Gastrocnemius medialis (tissue), 4 donors: ENCODE results near the gene CDK2AP2.

Experiments used
- POLR2A ChIP-seq, 2 donors: fragments of 450-650 bp; IDR thresholded peaks; one replicate each; pipeline ENCODE4 v1.6.1; 2017; ENCODE audit warnings: antibody characterized with exemption in 2 of 2, mild to moderate bottlenecking in 2 of 2, moderate library complexity in 2 of 2
- TF ChIP-seq, protein P1 (sequence below), 5 experiments: fragments of 450-650 bp in 3 of 5; fragments of 200-600 bp in 2 of 5; sonication (generic) in 2 of 5; IDR thresholded peaks in 4 of 5; conservative IDR thresholded peaks in 1 of 5; 1 replicate in 4 of 5; 2 replicates in 1 of 5; pipeline ENCODE4 v1.5.1; 2016 to 2019; ENCODE audit warnings: antibody characterized with exemption in 5 of 5, mild to moderate bottlenecking in 3 of 5, moderate library complexity in 3 of 5

DNA sequence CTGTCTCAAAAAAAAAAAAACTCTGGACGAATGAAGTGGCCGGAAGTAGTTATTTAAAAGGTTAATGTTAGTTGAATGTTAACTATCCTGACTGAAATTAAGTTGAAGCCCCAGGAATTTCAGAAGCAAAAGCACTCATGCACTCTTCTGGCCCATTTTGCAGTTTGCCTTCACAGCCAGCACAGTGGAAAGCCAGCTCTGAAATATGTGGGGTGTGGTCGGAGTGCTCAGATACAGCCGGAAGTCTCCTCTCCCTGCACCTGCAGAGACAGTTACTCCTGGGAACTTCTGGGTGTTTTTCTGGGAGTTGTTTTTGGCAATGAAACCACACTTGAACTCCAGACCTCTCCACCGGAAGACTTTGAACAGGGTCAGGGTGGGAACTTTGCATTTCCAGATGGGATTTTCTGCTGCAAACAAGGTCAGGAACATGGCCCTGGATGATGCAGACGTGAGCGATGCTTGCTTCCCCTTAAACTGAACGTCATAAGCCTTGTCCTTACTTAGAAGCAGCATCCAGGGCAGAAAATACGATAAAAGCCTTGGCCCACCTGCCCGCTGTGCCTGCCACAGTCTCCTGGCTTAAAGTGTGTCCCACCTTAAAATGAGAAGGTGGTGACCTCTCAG is 36.8 kb upstream of the CDK2AP2 start:
- TF ChIP-seq, protein P1, sequence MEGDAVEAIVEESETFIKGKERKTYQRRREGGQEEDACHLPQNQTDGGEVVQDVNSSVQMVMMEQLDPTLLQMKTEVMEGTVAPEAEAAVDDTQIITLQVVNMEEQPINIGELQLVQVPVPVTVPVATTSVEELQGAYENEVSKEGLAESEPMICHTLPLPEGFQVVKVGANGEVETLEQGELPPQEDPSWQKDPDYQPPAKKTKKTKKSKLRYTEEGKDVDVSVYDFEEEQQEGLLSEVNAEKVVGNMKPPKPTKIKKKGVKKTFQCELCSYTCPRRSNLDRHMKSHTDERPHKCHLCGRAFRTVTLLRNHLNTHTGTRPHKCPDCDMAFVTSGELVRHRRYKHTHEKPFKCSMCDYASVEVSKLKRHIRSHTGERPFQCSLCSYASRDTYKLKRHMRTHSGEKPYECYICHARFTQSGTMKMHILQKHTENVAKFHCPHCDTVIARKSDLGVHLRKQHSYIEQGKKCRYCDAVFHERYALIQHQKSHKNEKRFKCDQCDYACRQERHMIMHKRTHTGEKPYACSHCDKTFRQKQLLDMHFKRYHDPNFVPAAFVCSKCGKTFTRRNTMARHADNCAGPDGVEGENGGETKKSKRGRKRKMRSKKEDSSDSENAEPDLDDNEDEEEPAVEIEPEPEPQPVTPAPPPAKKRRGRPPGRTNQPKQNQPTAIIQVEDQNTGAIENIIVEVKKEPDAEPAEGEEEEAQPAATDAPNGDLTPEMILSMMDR (IDR thresholded peaks at IDR 0.05 in 4 of 5, conservative IDR thresholded peaks at IDR 0.05 in 1 of 5), result no peak
- TF ChIP-seq POLR2A (IDR thresholded peaks at IDR 0.05), result no peak
